ENCODE results near the gene YPEL2. TPM values are rescaled to one million over a fixed set of nuclear protein-coding genes. Genes with fewer than 3 reads are reported as not detected.
A peak's percentile ranks its signal among the peaks of the same experiment; 100 is the strongest.

YPEL2 gene
- total RNA-seq, 2 donors from 2014 or later, result 17.2 to 25.7 TPM

GRCh38 chr17:59423903-59424302 is 92.4 kb downstream of the YPEL2 start:
- Histone ChIP-seq H3K4me1 (no peaks in the 10 kb centered on the region), H3K9me3 (no peaks in the 10 kb centered on the region), H3K4me3 (no peak overlapping the region), H3K27me3 (no peaks in the 10 kb centered on the region), H3K9ac (ENCODE audit: low read depth in 2 of 2, low read length in 2 of 2) (no peak overlapping the region), H3K27ac (no peak overlapping the region), H3K36me3 (no peaks in the 10 kb centered on the region)
- intact Hi-C loops (cut with DNase I), result no loop called here
- TF ChIP-seq, protein P1, sequence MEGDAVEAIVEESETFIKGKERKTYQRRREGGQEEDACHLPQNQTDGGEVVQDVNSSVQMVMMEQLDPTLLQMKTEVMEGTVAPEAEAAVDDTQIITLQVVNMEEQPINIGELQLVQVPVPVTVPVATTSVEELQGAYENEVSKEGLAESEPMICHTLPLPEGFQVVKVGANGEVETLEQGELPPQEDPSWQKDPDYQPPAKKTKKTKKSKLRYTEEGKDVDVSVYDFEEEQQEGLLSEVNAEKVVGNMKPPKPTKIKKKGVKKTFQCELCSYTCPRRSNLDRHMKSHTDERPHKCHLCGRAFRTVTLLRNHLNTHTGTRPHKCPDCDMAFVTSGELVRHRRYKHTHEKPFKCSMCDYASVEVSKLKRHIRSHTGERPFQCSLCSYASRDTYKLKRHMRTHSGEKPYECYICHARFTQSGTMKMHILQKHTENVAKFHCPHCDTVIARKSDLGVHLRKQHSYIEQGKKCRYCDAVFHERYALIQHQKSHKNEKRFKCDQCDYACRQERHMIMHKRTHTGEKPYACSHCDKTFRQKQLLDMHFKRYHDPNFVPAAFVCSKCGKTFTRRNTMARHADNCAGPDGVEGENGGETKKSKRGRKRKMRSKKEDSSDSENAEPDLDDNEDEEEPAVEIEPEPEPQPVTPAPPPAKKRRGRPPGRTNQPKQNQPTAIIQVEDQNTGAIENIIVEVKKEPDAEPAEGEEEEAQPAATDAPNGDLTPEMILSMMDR (IDR thresholded peaks at IDR 0.05), result no peak
- no peak for DNase-seq

- no peaks in the 10 kb centered on the region for H3K9me3 ChIP-seq
- DNase-seq, result no peak
- H3K27me3 ChIP-seq, result no peaks in the 10 kb centered on the region
- TF ChIP-seq, protein P1 (IDR thresholded peaks at IDR 0.05), result no peak
- intact Hi-C loops (cut with DNase I), result no loop called here
- H3K4me3 ChIP-seq, result no peak overlapping the region
- no peaks in the 10 kb centered on the region for H3K36me3 ChIP-seq
- no peak overlapping the region for H3K27ac ChIP-seq
- H3K9ac ChIP-seq (ENCODE audit: low read depth in 2 of 2, low read length in 2 of 2), result no peak overlapping the region
- H3K4me1 ChIP-seq, result no peaks in the 10 kb centered on the region
These were observed 92.9 kb downstream of the YPEL2 start for GRCh38 chr17:59424331-59424730.

GRCh38 chr17:59425085-59425931 is 93.9 kb downstream of the YPEL2 start:
- Histone ChIP-seq H3K4me1 (no peaks in the 10 kb centered on the region), H3K27ac (peak overlapping the region; percentile 69), H3K9ac (ENCODE audit: low read depth in 2 of 2, low read length in 2 of 2) (no peak overlapping the region), H3K4me3 (no peak overlapping the region), H3K27me3 (no peaks in the 10 kb centered on the region), H3K9me3 (no peaks in the 10 kb centered on the region), H3K36me3 (no peaks in the 10 kb centered on the region)
- DNase-seq, result no peak
- TF ChIP-seq, protein P1 (IDR thresholded peaks at IDR 0.05), result no peak
- intact Hi-C loops (cut with DNase I), result no loop called here

DNA sequence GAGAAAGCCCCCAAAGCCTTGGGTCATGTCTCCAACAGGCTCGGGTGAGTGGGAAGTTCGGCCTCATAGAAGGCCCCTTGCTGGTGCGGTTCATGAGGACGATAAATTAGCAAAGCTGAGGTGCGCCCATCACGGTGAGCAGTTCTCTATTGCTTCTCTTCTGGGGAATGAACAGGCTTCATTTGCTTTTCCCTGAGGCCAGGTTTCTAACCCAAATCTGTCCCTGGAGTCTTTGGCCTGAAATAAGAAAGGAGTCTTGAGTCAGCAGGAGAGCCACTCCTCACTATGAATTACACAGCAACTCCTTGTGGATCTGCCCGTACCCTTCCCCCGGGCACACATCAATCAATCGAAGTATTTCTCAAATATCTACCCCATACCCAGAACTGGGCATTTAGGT is 94.6 kb downstream of the YPEL2 start:
- Histone ChIP-seq H3K4me3 (no peak overlapping the region), H3K27ac (peak overlapping the region; percentile 69), H3K9me3 (no peaks in the 10 kb centered on the region), H3K27me3 (no peaks in the 10 kb centered on the region), H3K36me3 (no peaks in the 10 kb centered on the region), H3K9ac (ENCODE audit: low read depth in 2 of 2, low read length in 2 of 2) (no peak overlapping the region), H3K4me1 (no peaks in the 10 kb centered on the region)
- TF ChIP-seq, protein P1 (IDR thresholded peaks at IDR 0.05), result no peak
- no peak for DNase-seq
- intact Hi-C loops (cut with DNase I), result no loop called here

GRCh38 chr17:59427425-59427921 is 96.0 kb downstream of the YPEL2 start:
- no peaks in the 10 kb centered on the region for H3K9me3 ChIP-seq
- H3K4me3 ChIP-seq, result no peak overlapping the region
- H3K4me1 ChIP-seq, result no peaks in the 10 kb centered on the region
- H3K9ac ChIP-seq (ENCODE audit: low read depth in 2 of 2, low read length in 2 of 2), result no peak overlapping the region
- intact Hi-C loops (cut with DNase I), result no loop called here
- TF ChIP-seq, protein P1 (IDR thresholded peaks at IDR 0.05), result no peak
- no peaks in the 10 kb centered on the region for H3K36me3 ChIP-seq
- H3K27me3 ChIP-seq, result no peaks in the 10 kb centered on the region
- peak overlapping the region; percentile 28 for H3K27ac ChIP-seq
- DNase-seq, result no peak

Data from colonic mucosa (tissue), 4 donors.